Mesothelial cell of epicardium (in vitro differentiated cells): ENCODE results near the gene TGFA. TPM values are rescaled to one million over a fixed set of nuclear protein-coding genes. Genes with fewer than 3 reads are reported as not detected.

Source experiments
- DNase-seq, 2 experiments: peaks; one replicate each; pipeline ENCODE4 v3.0.0; 2021; ENCODE audit warnings: low spot score in 2 of 2; ENCODE audit not compliant: unreplicated experiment in 2 of 2
- H3K27ac Mint-ChIP-seq: 2 replicates; pipeline ENCODE4 v1.8.0; 2021; ENCODE audit warnings: mixed read lengths
- H3K27me3 Mint-ChIP-seq: 2 replicates; pipeline ENCODE4 v1.8.0; 2021; ENCODE audit warnings: low read depth, mixed read lengths
- H3K36me3 Mint-ChIP-seq: 2 replicates; pipeline ENCODE4 v1.8.0; 2021; ENCODE audit warnings: mixed read lengths
- H3K4me1 Mint-ChIP-seq: 2 replicates; pipeline ENCODE4 v1.8.0; 2021; ENCODE audit warnings: mixed read lengths
- H3K4me3 Mint-ChIP-seq: 2 replicates; pipeline ENCODE4 v1.8.0; 2021; ENCODE audit warnings: mild to moderate bottlenecking, moderate library complexity, mixed read lengths
- H3K9me3 Mint-ChIP-seq: 2 replicates; pipeline ENCODE4 v1.8.0; 2021; ENCODE audit warnings: mixed read lengths
- total RNA-seq: library from RNA; stranded (reverse); gene quantifications from 3 replicates; pipeline ENCODE4 v1.2.1, GENCODE V29; 2021
- TF ChIP-seq, protein P1 (sequence below): fragments of 200-600 bp; sonication (generic); IDR thresholded peaks from one replicate; pipeline ENCODE4 v1.5.0; 2021; ENCODE audit warnings: antibody characterized with exemption; ENCODE audit not compliant: unreplicated experiment

TGFA gene
- total RNA-seq, 1 donor from 2014 or later: 0.96 TPM

GRCh38 chr2:70546885-70547284, 6.7 kb downstream of the TGFA start:
- no peak overlapping the region for H3K4me3 Mint-ChIP-seq
- H3K36me3 Mint-ChIP-seq: no peaks in the 10 kb centered on the region
- H3K4me1 Mint-ChIP-seq: peaks cover 4% of the 10 kb centered on the region
- DNase-seq: no peak
- no peaks in the 10 kb centered on the region for H3K9me3 Mint-ChIP-seq
- no peak overlapping the region for H3K27ac Mint-ChIP-seq
- peaks cover 68% of the 10 kb centered on the region for H3K27me3 Mint-ChIP-seq
- TF ChIP-seq, protein P1, sequence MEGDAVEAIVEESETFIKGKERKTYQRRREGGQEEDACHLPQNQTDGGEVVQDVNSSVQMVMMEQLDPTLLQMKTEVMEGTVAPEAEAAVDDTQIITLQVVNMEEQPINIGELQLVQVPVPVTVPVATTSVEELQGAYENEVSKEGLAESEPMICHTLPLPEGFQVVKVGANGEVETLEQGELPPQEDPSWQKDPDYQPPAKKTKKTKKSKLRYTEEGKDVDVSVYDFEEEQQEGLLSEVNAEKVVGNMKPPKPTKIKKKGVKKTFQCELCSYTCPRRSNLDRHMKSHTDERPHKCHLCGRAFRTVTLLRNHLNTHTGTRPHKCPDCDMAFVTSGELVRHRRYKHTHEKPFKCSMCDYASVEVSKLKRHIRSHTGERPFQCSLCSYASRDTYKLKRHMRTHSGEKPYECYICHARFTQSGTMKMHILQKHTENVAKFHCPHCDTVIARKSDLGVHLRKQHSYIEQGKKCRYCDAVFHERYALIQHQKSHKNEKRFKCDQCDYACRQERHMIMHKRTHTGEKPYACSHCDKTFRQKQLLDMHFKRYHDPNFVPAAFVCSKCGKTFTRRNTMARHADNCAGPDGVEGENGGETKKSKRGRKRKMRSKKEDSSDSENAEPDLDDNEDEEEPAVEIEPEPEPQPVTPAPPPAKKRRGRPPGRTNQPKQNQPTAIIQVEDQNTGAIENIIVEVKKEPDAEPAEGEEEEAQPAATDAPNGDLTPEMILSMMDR: no peak

DNA sequence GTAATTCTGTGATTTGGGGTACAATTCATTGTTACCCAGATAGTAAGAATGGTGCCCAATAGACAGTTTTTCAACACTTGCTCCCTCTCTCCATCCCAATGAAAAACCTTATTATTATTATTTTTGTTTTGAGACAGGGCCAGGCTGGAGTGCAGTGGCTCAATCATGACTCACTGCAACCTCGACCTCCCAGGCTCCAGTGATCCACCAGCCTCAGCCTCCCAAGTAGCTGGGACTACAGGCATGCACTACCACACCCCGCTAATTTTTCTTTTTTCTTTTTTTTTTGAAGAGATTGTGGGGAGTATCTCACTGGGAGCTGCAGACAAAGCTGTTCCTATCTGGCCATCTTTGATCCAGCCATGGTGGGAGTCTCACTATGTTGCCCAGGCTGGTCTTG, 7.2 kb downstream of the TGFA start:
- H3K9me3 Mint-ChIP-seq: no peaks in the 10 kb centered on the region
- TF ChIP-seq, protein P1: no peak
- H3K36me3 Mint-ChIP-seq: no peaks in the 10 kb centered on the region
- peaks cover 68% of the 10 kb centered on the region for H3K27me3 Mint-ChIP-seq
- DNase-seq: no peak
- H3K27ac Mint-ChIP-seq: no peak overlapping the region
- H3K4me3 Mint-ChIP-seq: no peak overlapping the region
- peaks cover 9% of the 10 kb centered on the region for H3K4me1 Mint-ChIP-seq

GRCh38 chr2:70541481-70542020, 12.1 kb downstream of the TGFA start:
- TF ChIP-seq, protein P1: no peak
- Mint-ChIP-seq H3K27ac (no peak overlapping the region), H3K9me3 (peaks cover 15% of the 10 kb centered on the region), H3K4me3 (no peak overlapping the region), H3K36me3 (no peaks in the 10 kb centered on the region), H3K27me3 (peaks cover 39% of the 10 kb centered on the region), H3K4me1 (peaks cover 10% of the 10 kb centered on the region)
- DNase-seq: no peak

DNA sequence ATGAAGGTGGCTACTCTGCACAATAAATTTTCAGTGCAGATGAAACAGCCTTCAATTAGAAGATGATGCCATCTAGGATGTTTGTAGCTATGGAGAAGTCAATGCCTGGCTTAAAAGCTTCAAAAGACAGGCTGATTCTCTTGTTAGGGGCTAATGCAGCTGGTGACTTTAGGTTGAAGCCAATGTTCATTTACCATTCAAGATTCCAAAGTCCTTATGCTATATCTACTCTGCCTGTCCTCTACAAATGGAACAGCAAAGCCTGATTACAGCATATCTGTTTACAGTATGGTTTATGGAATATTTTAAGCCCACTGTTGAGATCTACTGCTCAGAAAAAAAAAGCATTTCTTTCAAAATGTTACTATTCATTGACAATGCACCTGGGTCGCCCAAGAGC, 15.8 kb downstream of the TGFA start:
- DNase-seq: no peak
- H3K27me3 Mint-ChIP-seq: peaks cover 27% of the 10 kb centered on the region
- peaks cover 16% of the 10 kb centered on the region for H3K4me1 Mint-ChIP-seq
- no peak overlapping the region for H3K4me3 Mint-ChIP-seq
- TF ChIP-seq, protein P1: no peak
- no peak overlapping the region for H3K27ac Mint-ChIP-seq
- peaks cover 21% of the 10 kb centered on the region for H3K9me3 Mint-ChIP-seq
- H3K36me3 Mint-ChIP-seq: no peaks in the 10 kb centered on the region

DNA sequence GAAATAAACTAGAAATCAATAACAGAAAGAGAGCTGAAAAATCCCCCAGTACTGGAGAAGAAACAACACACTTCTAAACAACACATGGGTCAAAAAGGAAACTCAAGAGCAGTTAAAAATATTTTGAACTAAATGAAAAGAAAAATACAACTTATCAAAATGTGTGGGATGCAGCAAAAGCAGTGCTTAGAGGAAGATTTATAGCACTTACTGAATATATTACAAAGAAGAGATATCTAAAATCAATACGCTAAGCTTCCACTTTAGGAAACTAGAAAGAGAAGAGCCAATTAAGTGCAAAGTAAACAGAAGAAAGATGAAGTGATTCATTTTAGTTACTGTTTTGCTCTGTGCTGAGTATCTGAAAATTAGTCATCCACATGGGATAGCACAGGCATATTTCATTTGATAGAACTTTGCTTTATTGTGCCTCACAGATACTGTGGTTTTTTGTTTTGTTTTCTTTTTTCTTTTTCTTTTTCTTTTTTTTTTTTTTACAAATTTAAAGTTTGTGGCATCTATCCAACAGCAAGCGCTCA, 17.0 kb downstream of the TGFA start:
- Mint-ChIP-seq H3K4me1 (peaks cover 11% of the 10 kb centered on the region), H3K27ac (no peak overlapping the region), H3K4me3 (no peak overlapping the region)

More for the DNA sequence above, 17.0 kb downstream of the TGFA start:
- Mint-ChIP-seq H3K27me3 (peaks cover 20% of the 10 kb centered on the region), H3K9me3 (peaks cover 21% of the 10 kb centered on the region), H3K36me3 (no peaks in the 10 kb centered on the region)
- DNase-seq: no peak
- TF ChIP-seq, protein P1: no peak
